Keratinocyte (primary cell): ENCODE data around the gene SFTPB. TPM values are rescaled to one million over a fixed set of nuclear protein-coding genes. Genes with fewer than 3 reads are reported as not detected.

Source experiments
- DNase-seq: peaks from one replicate; pipeline ENCODE4 v3.0.0-alpha.2; 2011; ENCODE audit warnings: low read depth, missing footprints, low spot score
- FAIRE-seq: peaks from 2 replicates; lab custom pipeline; 2011; peaks lifted over from hg19 to GRCh38; lab: Jason Lieb, UNC
- H2AFZ ChIP-seq: 2 replicates; pipeline ENCODE4 v1.6.0; 2012; ENCODE audit warnings: low read length, control low read depth, inconsistent platforms; ENCODE audit not compliant: control insufficient read depth
- H3K27ac ChIP-seq: 2 replicates; pipeline ENCODE4 v1.5.1; 2011; ENCODE audit warnings: low read length; ENCODE audit not compliant: control insufficient read depth, insufficient read depth
- H3K27me3 ChIP-seq: 3 replicates; pipeline ENCODE4 v1.6.0; 2011; ENCODE audit warnings: low read length; ENCODE audit not compliant: control insufficient read depth, insufficient read depth; ENCODE audit errors: extremely low read depth
- H3K36me3 ChIP-seq, 2 experiments: 2 replicates in 1 of 2; 3 replicates in 1 of 2; pipeline ENCODE4 v1.5.1; 2011; ENCODE audit warnings: low read length in 2 of 2, mild to moderate bottlenecking in 1 of 2; ENCODE audit not compliant: control insufficient read depth in 2 of 2, insufficient read depth in 2 of 2; ENCODE audit errors: extremely low read depth in 1 of 2
- H3K4me1 ChIP-seq: 3 replicates; pipeline ENCODE4 v1.5.1; 2011; ENCODE audit warnings: low read length; ENCODE audit not compliant: control insufficient read depth, insufficient read depth; ENCODE audit errors: extremely low read depth
- H3K4me2 ChIP-seq: 3 replicates; pipeline ENCODE4 v1.6.0; 2011; ENCODE audit warnings: low read depth, low read length; ENCODE audit not compliant: control insufficient read depth, insufficient read depth; ENCODE audit errors: extremely low read depth
- H3K4me3 ChIP-seq, 3 experiments: fragments of 200-600 bp in 1 of 3; sonication (generic) in 1 of 3; 2 replicates in 2 of 3; 3 replicates in 1 of 3; pipeline ENCODE4 v1.5.1; 2011 to 2016; ENCODE audit warnings: low read length in 3 of 3, mild to moderate bottlenecking in 3 of 3, control low read depth in 2 of 3, inconsistent platforms in 1 of 3, low read depth in 1 of 3, mixed read lengths in 1 of 3, mixed run types in 1 of 3, moderate library complexity in 1 of 3; ENCODE audit not compliant: control insufficient read depth in 2 of 3, insufficient read depth in 2 of 3; ENCODE audit errors: extremely low read depth in 1 of 3
- H3K79me2 ChIP-seq: 2 replicates; pipeline ENCODE4 v1.6.0; 2012; ENCODE audit warnings: low read length; ENCODE audit not compliant: control insufficient read depth, insufficient read depth
- H3K9ac ChIP-seq: 3 replicates; pipeline ENCODE4 v1.6.0; 2011; ENCODE audit warnings: low read length; ENCODE audit not compliant: control insufficient read depth, insufficient read depth; ENCODE audit errors: extremely low read depth
- H3K9me1 ChIP-seq: 3 replicates; pipeline ENCODE4 v1.6.0; 2011; ENCODE audit warnings: low read length; ENCODE audit not compliant: control insufficient read depth, insufficient read depth; ENCODE audit errors: extremely low read depth
- H3K9me3 ChIP-seq: 2 replicates; pipeline ENCODE4 v1.5.1; 2012; ENCODE audit warnings: low read depth, low read length; ENCODE audit not compliant: control insufficient read depth
- H4K20me1 ChIP-seq: 3 replicates; pipeline ENCODE4 v1.6.0; 2011; ENCODE audit warnings: low read length; ENCODE audit not compliant: control insufficient read depth, insufficient read depth; ENCODE audit errors: extremely low read depth
- CTCF ChIP-seq, 3 experiments: IDR thresholded peaks in 1 of 3; conservative IDR thresholded peaks in 1 of 3; optimal IDR thresholded peaks in 1 of 3; 2 replicates in 2 of 3; 3 replicates in 1 of 3; pipeline versions ENCODE3 to v1.5.1; 2011; ENCODE audit warnings: low read length in 3 of 3, mild to moderate bottlenecking in 3 of 3, moderate library complexity in 2 of 3, control low read depth in 1 of 3, inconsistent platforms in 1 of 3; ENCODE audit not compliant: insufficient read depth in 2 of 3; ENCODE audit errors: extremely low read depth in 1 of 3
- EZH2 ChIP-seq: IDR thresholded peaks from one replicate; pipeline ENCODE4 v1.6.1; 2012; ENCODE audit warnings: inconsistent platforms, mild to moderate bottlenecking, low read length, moderate library complexity
- dilution Hi-C: fragments of 300-500 bp; cut with MboI; formaldehyde crosslinking; loops from one replicate; pipeline ENCODE4 v1.7.0; 2020; ENCODE audit warnings: low sequenced_read_pairs; ENCODE audit not compliant: extremely low pct_ligation_motif_present
- polyA plus RNA-seq, 5 experiments: library from polyadenylated mRNA; depleted of rRNA in 3 of 5; stranded (reverse) in 3 of 5; stranded (forward) in 1 of 5; unstranded in 1 of 5; fragments of >200 nt; gene quantifications; 1 replicate in 1 of 5; 2 replicates in 3 of 5; 3 replicates in 1 of 5; pipeline versions ENCODE4 v1.2.1 to v1.2.3, GENCODE V29; 2011 to 2012; ENCODE audit warnings: missing spikeins in 2 of 5, low read depth in 1 of 5, low replicate concordance in 1 of 5

Gene SFTPB
- polyA plus RNA-seq, 1 donor (not counting 4 experiments of a cell fraction or from before 2014, with no cell fraction given) = not detected

- H3K4me3 ChIP-seq = no peak overlapping the region
- H3K9me1 ChIP-seq = no peaks in the 10 kb centered on the region
- H2AFZ ChIP-seq = no peak overlapping the region
- no peaks in the 10 kb centered on the region for H3K36me3 ChIP-seq
- DNase-seq (no peak), FAIRE-seq (no peak)
- no peaks in the 10 kb centered on the region for H3K79me2 ChIP-seq
- peaks cover 24% of the 10 kb centered on the region for H3K4me1 ChIP-seq
- H4K20me1 ChIP-seq = no peaks in the 10 kb centered on the region
- H3K9me3 ChIP-seq = no peaks in the 10 kb centered on the region
- TF ChIP-seq EZH2 (no peak), CTCF (optimal IDR thresholded peaks at IDR 0.05 in 1 of 3, IDR thresholded peaks at IDR 0.05 in 1 of 3, conservative IDR thresholded peaks at IDR 0.05 in 1 of 3; ENCODE audit: extremely low read depth in 1 of 3, insufficient read depth in 2 of 3, low read length in 3 of 3) (no peak)
- dilution Hi-C loops = loop anchor here (25.0 kb wide), 1 partner anchor 106 kb away; no protein-coding TSS in a partner anchor
- H3K9ac ChIP-seq = no peak overlapping the region
- no peak overlapping the region for H3K27ac ChIP-seq
- H3K4me2 ChIP-seq = no peak overlapping the region
- H3K27me3 ChIP-seq = peaks cover 19% of the 10 kb centered on the region
Observed at GRCh38 chr2:85706599-85707296, 38.7 kb upstream of the SFTPB start.

GRCh38 chr2:85706063-85706462, 38.1 kb upstream of the SFTPB start:
- Histone ChIP-seq H3K9ac (no peak overlapping the region), H3K36me3 (no peaks in the 10 kb centered on the region), H3K9me1 (no peaks in the 10 kb centered on the region), H3K79me2 (no peaks in the 10 kb centered on the region), H3K4me2 (peak overlapping the region; percentile 57), H2AFZ (no peak overlapping the region), H3K9me3 (no peaks in the 10 kb centered on the region), H4K20me1 (no peaks in the 10 kb centered on the region), H3K4me1 (peaks cover 28% of the 10 kb centered on the region), H3K27ac (no peak overlapping the region), H3K27me3 (peaks cover 13% of the 10 kb centered on the region), H3K4me3 (no peak overlapping the region)
- DNase-seq (no peak), FAIRE-seq (no peak)
- dilution Hi-C loops = loop anchor here (25.0 kb wide), 1 partner anchor 106 kb away; no protein-coding TSS in a partner anchor
- no peak for TF ChIP-seq EZH2
- TF ChIP-seq CTCF (optimal IDR thresholded peaks at IDR 0.05 in 1 of 3, IDR thresholded peaks at IDR 0.05 in 1 of 3, conservative IDR thresholded peaks at IDR 0.05 in 1 of 3; ENCODE audit: extremely low read depth in 1 of 3, insufficient read depth in 2 of 3, low read length in 3 of 3) = no peak
